Liver (tissue), 9 donors: ENCODE results near the gene PRR16. TPM values are rescaled to one million over a fixed set of nuclear protein-coding genes. Genes with fewer than 3 reads are reported as not detected.

Source experiments
- DNase-seq: peaks from one replicate; pipeline ENCODE4 v3.0.0-alpha.2; 2017; ENCODE audit warnings: low spot score
- H3K27ac ChIP-seq, 2 donors: one replicate each; pipeline ENCODE4 v1.7.0; 2013; ENCODE audit warnings: inconsistent platforms in 2 of 2, low read length in 2 of 2, control low read depth in 1 of 2, low read depth in 1 of 2, mild to moderate bottlenecking in 1 of 2
- H3K27me3 ChIP-seq, 4 donors: one replicate each; pipeline versions ENCODE4 v1.6.1 to v1.7.0; 2013; ENCODE audit warnings: low read length in 3 of 4, inconsistent platforms in 1 of 4, mild to moderate bottlenecking in 1 of 4, moderate library complexity in 1 of 4; ENCODE audit not compliant: control insufficient read depth in 4 of 4, insufficient read depth in 4 of 4
- H3K36me3 ChIP-seq, 4 donors: one replicate each; pipeline versions ENCODE4 v1.6.1 to v1.7.0; 2013; ENCODE audit warnings: low read length in 3 of 4, mild to moderate bottlenecking in 3 of 4, low read depth in 1 of 4, moderate library complexity in 1 of 4; ENCODE audit not compliant: control insufficient read depth in 4 of 4, insufficient read depth in 3 of 4
- H3K4me1 ChIP-seq, 4 donors: one replicate each; pipeline versions ENCODE4 v1.6.1 to v1.7.0; 2013; ENCODE audit warnings: low read length in 3 of 4, mild to moderate bottlenecking in 3 of 4, moderate library complexity in 1 of 4; ENCODE audit not compliant: control insufficient read depth in 4 of 4, insufficient read depth in 4 of 4
- H3K4me3 ChIP-seq, 3 donors: one replicate each; pipeline versions ENCODE4 v1.6.1 to v1.7.0; 2013; ENCODE audit warnings: low read length in 3 of 3, control low read depth in 1 of 3, low read depth in 1 of 3, mild to moderate bottlenecking in 1 of 3
- H3K9ac ChIP-seq, 2 donors: one replicate each; pipeline ENCODE4 v1.7.0; 2013; ENCODE audit warnings: low read length in 2 of 2, mild to moderate bottlenecking in 2 of 2, moderate library complexity in 2 of 2, control low read depth in 1 of 2, low read depth in 1 of 2
- H3K9me3 ChIP-seq, 4 donors: one replicate each; pipeline versions ENCODE4 v1.6.1 to v1.7.0; 2013; ENCODE audit warnings: low read length in 3 of 4; ENCODE audit not compliant: control insufficient read depth in 4 of 4
- ATF3 ChIP-seq: IDR thresholded peaks from 2 replicates; pipeline ENCODE4 v1.6.1; 2016; ENCODE audit warnings: antibody characterized with exemption
- CTCF ChIP-seq: fragments of 150-350 bp; IDR thresholded peaks from 2 replicates; pipeline ENCODE4 v1.5.1; 2017; ENCODE audit warnings: improper control_type of control experiment, low read depth, low read length; ENCODE audit not compliant: missing input control
- FOXA2 ChIP-seq: IDR thresholded peaks from 2 replicates; pipeline ENCODE4 v1.6.1; 2016; ENCODE audit warnings: antibody characterized with exemption
- GABPA ChIP-seq, 2 donors: IDR thresholded peaks in 1 of 2; conservative IDR thresholded peaks in 1 of 2; 2 replicates each; pipeline ENCODE4 v1.6.1; 2016; ENCODE audit warnings: antibody characterized with exemption in 2 of 2, mild to moderate bottlenecking in 1 of 2, moderate library complexity in 1 of 2
- HNF4A ChIP-seq, 2 donors: conservative IDR thresholded peaks; 2 replicates each; pipeline ENCODE4 v1.6.1; 2016; ENCODE audit warnings: antibody characterized with exemption in 2 of 2, mild to moderate bottlenecking in 2 of 2
- HNF4G ChIP-seq: IDR thresholded peaks from 2 replicates; pipeline ENCODE4 v1.6.1; 2016; ENCODE audit warnings: antibody characterized with exemption
- JUND ChIP-seq, 2 donors: IDR thresholded peaks; 2 replicates each; pipeline ENCODE4 v1.6.1; 2016; ENCODE audit warnings: antibody characterized with exemption in 2 of 2
- NR2F2 ChIP-seq: IDR thresholded peaks from 2 replicates; pipeline ENCODE4 v1.6.1; 2016; ENCODE audit warnings: antibody characterized with exemption
- RAD21 ChIP-seq, 2 donors: IDR thresholded peaks; 2 replicates each; pipeline ENCODE4 v1.6.1; 2016; ENCODE audit warnings: antibody characterized with exemption in 2 of 2, mild to moderate bottlenecking in 2 of 2
- REST ChIP-seq: IDR thresholded peaks from 2 replicates; pipeline ENCODE4 v1.6.1; 2016; ENCODE audit warnings: antibody characterized with exemption, mild to moderate bottlenecking
- RXRA ChIP-seq, 2 donors: IDR thresholded peaks; 2 replicates each; pipeline ENCODE4 v1.6.1; 2017 to 2018; ENCODE audit warnings: antibody characterized with exemption in 2 of 2, mild to moderate bottlenecking in 1 of 2
- SP1 ChIP-seq: IDR thresholded peaks from 2 replicates; pipeline ENCODE4 v1.6.1; 2018; ENCODE audit warnings: antibody characterized with exemption, mild to moderate bottlenecking
- TAF1 ChIP-seq: conservative IDR thresholded peaks from 2 replicates; pipeline ENCODE4 v1.6.1; 2016; ENCODE audit warnings: antibody characterized with exemption, mild to moderate bottlenecking
- ZBTB33 ChIP-seq: IDR thresholded peaks from 2 replicates; pipeline ENCODE4 v1.6.1; 2016; ENCODE audit warnings: antibody characterized with exemption
- WGBS: extraction: QIAGEN DNeasy Blood & Tissue Kit; methylation state at CpG from one replicate; pipeline ENCODE4 v1.1.7; 2013; 5-methylcytosine and 5-hydroxymethylcytosine counted together
- polyA plus RNA-seq, 2 donors: library from polyadenylated mRNA; stranded (reverse) in 1 of 2; unstranded in 1 of 2; fragments of 200-250 nt in 1 of 2; fragments of >200 nt in 1 of 2; fragmentation: Nextera tagmentation in 1 of 2; extraction: Ambion mirVana in 1 of 2; gene quantifications; one replicate each; pipeline versions ENCODE4 v1.2.1 to v1.2.3, GENCODE V29; 2013 to 2015
- total RNA-seq, 2 donors: library from RNA; depleted of rRNA; stranded (reverse); fragments of >200 nt; gene quantifications; one replicate each; pipeline ENCODE4 v1.2.3, GENCODE V29; 2014
- donor health status: healthy.
- donor health status: healthy.
- donor health status: healthy.
- donor health status: healthy.
- donor health status: healthy.

The PRR16 gene
- total and polyA plus RNA-seq, 4 donors = 0.14 to 0.42 (median 0.21) TPM

- no peak for TF ChIP-seq HNF4G
- TF ChIP-seq HNF4A (conservative IDR thresholded peaks at IDR 0.05) = no peak
- no peak for TF ChIP-seq FOXA2
- no peak for TF ChIP-seq SP1
- no peak for TF ChIP-seq NR2F2
- TF ChIP-seq ATF3 = no peak
- no peak for TF ChIP-seq ZBTB33
- no peak for TF ChIP-seq RXRA (IDR thresholded peaks at IDR 0.05)
- Histone ChIP-seq H3K27ac (no peak overlapping the region), H3K27me3 (no peaks in the 10 kb centered on the region), H3K4me3 (no peak overlapping the region), H3K9me3 (no peaks in the 10 kb centered on the region), H3K9ac (no peak overlapping the region), H3K4me1 (no peaks in the 10 kb centered on the region), H3K36me3 (no peaks in the 10 kb centered on the region)
- WGBS = 22% methylated on average over 1 of the region's 1 CpG
- no peak for DNase-seq
These were observed 193.0 kb downstream of the PRR16 start for GRCh38 chr5:120657104-120657503.

GRCh38 chr5:120677481-120677880, 213.4 kb downstream of the PRR16 start:
- Histone ChIP-seq H3K4me1 (no peaks in the 10 kb centered on the region), H3K9me3 (no peaks in the 10 kb centered on the region), H3K9ac (no peak overlapping the region), H3K36me3 (no peaks in the 10 kb centered on the region), H3K4me3 (no peak overlapping the region), H3K27ac (no peak overlapping the region), H3K27me3 (no peaks in the 10 kb centered on the region)
- TF ChIP-seq RXRA (IDR thresholded peaks at IDR 0.05) (no peak), TAF1 (no peak), HNF4G (no peak), REST (no peak), FOXA2 (no peak), GABPA (IDR thresholded peaks at IDR 0.05 in 1 of 2, conservative IDR thresholded peaks at IDR 0.05 in 1 of 2) (no peak), RAD21 (IDR thresholded peaks at IDR 0.05) (no peak), NR2F2 (no peak), JUND (IDR thresholded peaks at IDR 0.05) (no peak), SP1 (no peak)
- DNase-seq = no peak

- Histone ChIP-seq H3K9me3 (no peaks in the 10 kb centered on the region), H3K36me3 (no peaks in the 10 kb centered on the region), H3K4me1 (no peaks in the 10 kb centered on the region), H3K4me3 (no peak overlapping the region), H3K27ac (no peak overlapping the region), H3K27me3 (no peaks in the 10 kb centered on the region), H3K9ac (no peak overlapping the region)
- WGBS = 54% methylated on average over 1 of the region's 1 CpG
- TF ChIP-seq RAD21 (IDR thresholded peaks at IDR 0.05) (no peak), REST (no peak), CTCF (no peak), HNF4A (conservative IDR thresholded peaks at IDR 0.05) (no peak)
- DNase-seq = no peak
These were observed 214.2 kb downstream of the PRR16 start for GRCh38 chr5:120678279-120678678.
